MM.1S (cell line): Measurements from ENCODE around the gene RABGAP1L.

Experiments used
- DNase-seq: peaks from one replicate; pipeline ENCODE4 v3.0.0-alpha.2; 2015
- H2AFZ ChIP-seq: fragments of 300-600 bp; sonication (generic); 2 replicates; pipeline ENCODE4 v1.6.0; 2016; ENCODE audit warnings: antibody characterized with exemption, low read length
- H3F3A ChIP-seq: fragments of 300-600 bp; sonication (generic); 2 replicates; pipeline ENCODE4 v1.6.1; 2016; ENCODE audit warnings: mild to moderate bottlenecking, antibody characterized with exemption, low read length, moderate library complexity, mixed read lengths; ENCODE audit not compliant: insufficient read depth
- H3K27ac ChIP-seq: fragments of 300-600 bp; sonication (generic); 2 replicates; pipeline ENCODE4 v1.5.1; 2016; ENCODE audit warnings: mild to moderate bottlenecking, low read length
- H3K27me3 ChIP-seq: fragments of 300-600 bp; sonication (generic); replicated peaks from 2 replicates; pipeline ENCODE4 v1.6.0; 2016; ENCODE audit warnings: low read length; ENCODE audit not compliant: insufficient read depth
- H3K36me3 ChIP-seq: fragments of 300-600 bp; sonication (generic); replicated peaks from 2 replicates; pipeline ENCODE4 v1.6.1; 2016; ENCODE audit warnings: mild to moderate bottlenecking, low read length, mixed read lengths; ENCODE audit not compliant: insufficient read depth
- H3K4me1 ChIP-seq: fragments of 300-600 bp; sonication (generic); 2 replicates; pipeline ENCODE4 v1.6.1; 2016; ENCODE audit warnings: low read length, mixed read lengths
- H3K4me2 ChIP-seq: fragments of 300-600 bp; sonication (generic); 2 replicates; pipeline ENCODE4 v1.6.0; 2016; ENCODE audit warnings: low read depth, low read length
- H3K4me3 ChIP-seq: fragments of 300-600 bp; sonication (generic); 2 replicates; pipeline ENCODE4 v1.5.1; 2016; ENCODE audit warnings: low read length, mixed read lengths
- H3K79me2 ChIP-seq: fragments of 300-600 bp; sonication (generic); 2 replicates; pipeline ENCODE4 v1.6.1; 2016; ENCODE audit warnings: mixed run types, low read length, mixed read lengths
- H3K9ac ChIP-seq: fragments of 300-600 bp; sonication (generic); 2 replicates; pipeline ENCODE4 v1.6.1; 2016; ENCODE audit warnings: low read length, mixed read lengths
- H3K9me2 ChIP-seq: fragments of 300-600 bp; sonication (generic); replicated peaks from 2 replicates; pipeline ENCODE4 v1.6.1; 2016; ENCODE audit warnings: mild to moderate bottlenecking, low read length, mixed read lengths; ENCODE audit not compliant: insufficient read depth
- H3K9me3 ChIP-seq: fragments of 300-600 bp; sonication (generic); replicated peaks from 2 replicates; pipeline ENCODE4 v1.6.1; 2016; ENCODE audit warnings: mild to moderate bottlenecking, low read length, mixed read lengths; ENCODE audit not compliant: insufficient read depth
- H4K20me1 ChIP-seq: fragments of 300-600 bp; sonication (generic); 2 replicates; pipeline ENCODE4 v1.6.1; 2016; ENCODE audit warnings: mild to moderate bottlenecking, low read length, moderate library complexity, mixed read lengths; ENCODE audit not compliant: insufficient read depth
- CTCF ChIP-seq: fragments of 300-600 bp; sonication (generic); IDR thresholded peaks from 2 replicates; pipeline ENCODE4 v1.5.1; 2016; ENCODE audit warnings: antibody characterized with exemption, low read length, mixed read lengths
- EZH2 ChIP-seq: fragments of 300-600 bp; sonication (generic); optimal IDR thresholded peaks from 2 replicates; pipeline ENCODE3; 2017; ENCODE audit warnings: low read depth, mild to moderate bottlenecking, antibody characterized with exemption, low read length, mixed read lengths
- EZH2phosphoT487 ChIP-seq: fragments of 300-600 bp; sonication (generic); IDR thresholded peaks from 2 replicates; pipeline ENCODE4 v1.6.1; 2018; ENCODE audit warnings: antibody characterized with exemption, low read length

Gene RABGAP1L

GRCh38 chr1:174161813-174162212, 2.5 kb downstream of the RABGAP1L start:
- Histone ChIP-seq H3K9me3 (no peaks in the 10 kb centered on the region), H3F3A (peaks cover 34% of the 10 kb centered on the region), H3K9me2 (no peaks in the 10 kb centered on the region), H3K4me3 (no peak overlapping the region), H3K27me3 (no peaks in the 10 kb centered on the region), H3K9ac (no peak overlapping the region), H3K79me2 (peaks cover 64% of the 10 kb centered on the region), H3K27ac (no peak overlapping the region), H3K4me1 (peaks cover 30% of the 10 kb centered on the region), H4K20me1 (no peaks in the 10 kb centered on the region; the same call in 1 of the 2 replicates), H3K36me3 (no peaks in the 10 kb centered on the region), H3K4me2 (no peak overlapping the region), H2AFZ (no peak overlapping the region)
- no peak for DNase-seq
- TF ChIP-seq CTCF: no peak
- TF ChIP-seq EZH2: no peak
- TF ChIP-seq EZH2phosphoT487: no peak

GRCh38 chr1:174164826-174165225, 5.5 kb downstream of the RABGAP1L start:
- H3K4me2 ChIP-seq: no peak overlapping the region
- peaks cover 92% of the 10 kb centered on the region for H3K79me2 ChIP-seq
- no peaks in the 10 kb centered on the region; the same call in 1 of the 2 replicates for H4K20me1 ChIP-seq

GRCh38 chr1:174165471-174166137, 6.3 kb downstream of the RABGAP1L start:
- H3K4me3 ChIP-seq: no peak overlapping the region
- TF ChIP-seq CTCF (no peak), EZH2phosphoT487 (no peak), EZH2 (no peak)
- H3K27ac ChIP-seq: no peak overlapping the region

More at GRCh38 chr1:174164826-174165225, 5.5 kb downstream of the RABGAP1L start:
- Histone ChIP-seq H2AFZ (no peak overlapping the region), H3K9ac (no peak overlapping the region), H3K9me2 (no peaks in the 10 kb centered on the region), H3K27ac (no peak overlapping the region), H3K36me3 (no peaks in the 10 kb centered on the region), H3K4me1 (peaks cover 24% of the 10 kb centered on the region), H3K27me3 (no peaks in the 10 kb centered on the region), H3K9me3 (no peaks in the 10 kb centered on the region), H3K4me3 (no peak overlapping the region), H3F3A (peaks cover 7% of the 10 kb centered on the region; the same call in 1 of the 2 replicates)
- no peak for TF ChIP-seq CTCF
- no peak for TF ChIP-seq EZH2
- TF ChIP-seq EZH2phosphoT487: no peak
- no peak for DNase-seq

More at GRCh38 chr1:174165471-174166137, 6.3 kb downstream of the RABGAP1L start:
- peaks cover 21% of the 10 kb centered on the region for H3K4me1 ChIP-seq
- no peaks in the 10 kb centered on the region for H3K9me2 ChIP-seq
- H2AFZ ChIP-seq: no peak overlapping the region
- H3K9ac ChIP-seq: no peak overlapping the region
- no peak for DNase-seq
- no peaks in the 10 kb centered on the region; the same call in 1 of the 2 replicates for H4K20me1 ChIP-seq
- H3K79me2 ChIP-seq: peaks cover 91% of the 10 kb centered on the region
- no peaks in the 10 kb centered on the region for H3K9me3 ChIP-seq
- no peaks in the 10 kb centered on the region for H3K36me3 ChIP-seq
- H3K4me2 ChIP-seq: no peak overlapping the region
- H3F3A ChIP-seq: peaks cover under 1% of the 10 kb centered on the region; the same call in 1 of the 2 replicates
- H3K27me3 ChIP-seq: no peaks in the 10 kb centered on the region
